Transverse colon (tissue), 4 donors: ENCODE results near the gene PRDM1. TPM values are rescaled to one million over a fixed set of nuclear protein-coding genes. Genes with fewer than 3 reads are reported as not detected.

Source experiments
- DNase-seq: peaks from one replicate; pipeline ENCODE4 v3.0.0-alpha.2; 2019
- H3K27ac ChIP-seq, 4 donors: fragments of 200-600 bp; sonication (generic); 2 replicates each; pipeline ENCODE4 v1.5.1; 2016 to 2018; ENCODE audit warnings: inconsistent platforms in 4 of 4
- H3K27me3 ChIP-seq: fragments of 200-600 bp; sonication (generic); 2 replicates; pipeline ENCODE4 v1.5.1; 2017; ENCODE audit warnings: inconsistent platforms
- H3K36me3 ChIP-seq, 4 donors: fragments of 200-600 bp; sonication (generic); 2 replicates each; pipeline ENCODE4 v1.5.1; 2017 to 2019; ENCODE audit warnings: inconsistent platforms in 4 of 4
- H3K4me1 ChIP-seq, 4 donors: fragments of 200-600 bp; sonication (generic); 2 replicates each; pipeline ENCODE4 v1.5.1; 2017 to 2020; ENCODE audit warnings: inconsistent platforms in 4 of 4
- H3K4me3 ChIP-seq, 4 donors: fragments of 200-600 bp; sonication (generic); 1 replicate in 1 of 4; 2 replicates in 3 of 4; pipeline versions ENCODE4 v1.5.1 to v1.6.1; 2017 to 2019; ENCODE audit warnings: inconsistent platforms in 4 of 4
- H3K9me3 ChIP-seq, 2 donors: fragments of 200-600 bp; sonication (generic); 2 replicates each; pipeline ENCODE4 v1.5.1; 2017 to 2019; ENCODE audit warnings: inconsistent platforms in 2 of 2
- EP300 ChIP-seq: sonication (generic); formaldehyde crosslinking; IDR thresholded peaks from one replicate; pipeline ENCODE4 v1.6.1; 2017; ENCODE audit warnings: antibody characterized with exemption, low read depth
- POLR2A ChIP-seq: fragments of 450-650 bp; IDR thresholded peaks from one replicate; pipeline ENCODE4 v1.6.1; 2016; ENCODE audit warnings: antibody characterized with exemption, mild to moderate bottlenecking, moderate library complexity
- POLR2AphosphoS5 ChIP-seq, 3 donors: sonication (generic); formaldehyde crosslinking; IDR thresholded peaks; one replicate each; pipeline ENCODE4 v1.6.1; 2016; ENCODE audit warnings: antibody characterized with exemption in 3 of 3
- WGBS, 2 donors: methylation state at CpG; one replicate each; pipeline ENCODE4 v1.1.5; 2018; ENCODE audit warnings: low coverage in 1 of 2; 5-methylcytosine and 5-hydroxymethylcytosine counted together
- in situ Hi-C, 4 donors: fragments of 200-750 bp; cut with MboI; loops; one replicate each; pipeline versions ENCODE4 v1.15.0 to v1.15.1; 2017; ENCODE audit warnings: low sequenced_read_pairs in 3 of 4, low pct_ligation_motif_present in 1 of 4, low pct_unique_long_range_greater_than_20kb in 1 of 4
- intact Hi-C: fragments of 100-400 bp; cut with DNase I; formaldehyde crosslinking; loops from one replicate; pipeline ENCODE4 v1.15.1; 2023; ENCODE audit warnings: low total_unique reads
- total RNA-seq, 4 donors: library from RNA; depleted of rRNA; stranded (reverse); fragments of >200 nt; gene quantifications; one replicate each; pipeline ENCODE4 v1.1.0, GENCODE V29; 2016
- TF ChIP-seq, protein P1 (sequence below), 5 experiments: fragments of 200-600 bp in 3 of 5; fragments of 450-650 bp in 2 of 5; sonication (generic) in 3 of 5; IDR thresholded peaks; 1 replicate in 2 of 5; 2 replicates in 3 of 5; pipeline ENCODE4 v1.5.1; 2016 to 2017; ENCODE audit warnings: antibody characterized with exemption in 5 of 5, inconsistent platforms in 3 of 5, mild to moderate bottlenecking in 2 of 5, moderate library complexity in 1 of 5

Gene PRDM1
- total RNA-seq, 4 donors from 2014 or later = 2.4 to 32.4 (median 18.6) TPM

DNA sequence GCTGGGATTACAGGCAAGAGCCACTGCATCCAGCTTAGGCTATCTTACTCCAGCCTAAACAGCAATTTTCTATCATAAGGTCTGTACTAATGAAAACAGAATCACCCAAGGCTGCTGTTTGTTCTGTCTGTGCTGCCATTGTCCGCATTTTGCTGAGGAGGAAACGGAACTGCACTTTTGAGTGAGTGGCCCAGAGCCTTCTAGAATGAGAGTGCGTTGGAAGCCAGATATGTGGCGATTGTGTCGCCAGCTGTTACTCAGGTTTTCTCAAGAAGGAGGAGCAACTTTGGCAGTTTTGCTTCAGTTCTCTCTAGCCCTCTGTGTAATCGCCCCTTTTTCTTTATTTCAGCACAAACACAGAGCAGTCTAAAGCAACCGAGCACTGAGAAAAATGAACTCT, 18.3 kb downstream of the PRDM1 start:
- Histone ChIP-seq H3K27me3 (no peaks in the 10 kb centered on the region), H3K9me3 (no peaks in the 10 kb centered on the region), H3K36me3 (peaks cover 0 to 18% (median 3%) of the 10 kb centered on the region in 4 donors), H3K4me1 (peaks cover 0 to 27% (median 6%) of the 10 kb centered on the region in 4 donors), H3K27ac (no peak overlapping the region), H3K4me3 (no peak overlapping the region)
- in situ Hi-C loops = loop anchor here in 1 of 4 donors (10.0 kb wide), 1 partner anchor 90 kb away; no protein-coding TSS in a partner anchor
- intact Hi-C loops = no loop called here
- DNase-seq = no peak
- TF ChIP-seq EP300 = no peak
- no peak for TF ChIP-seq POLR2A
- TF ChIP-seq, protein P1, sequence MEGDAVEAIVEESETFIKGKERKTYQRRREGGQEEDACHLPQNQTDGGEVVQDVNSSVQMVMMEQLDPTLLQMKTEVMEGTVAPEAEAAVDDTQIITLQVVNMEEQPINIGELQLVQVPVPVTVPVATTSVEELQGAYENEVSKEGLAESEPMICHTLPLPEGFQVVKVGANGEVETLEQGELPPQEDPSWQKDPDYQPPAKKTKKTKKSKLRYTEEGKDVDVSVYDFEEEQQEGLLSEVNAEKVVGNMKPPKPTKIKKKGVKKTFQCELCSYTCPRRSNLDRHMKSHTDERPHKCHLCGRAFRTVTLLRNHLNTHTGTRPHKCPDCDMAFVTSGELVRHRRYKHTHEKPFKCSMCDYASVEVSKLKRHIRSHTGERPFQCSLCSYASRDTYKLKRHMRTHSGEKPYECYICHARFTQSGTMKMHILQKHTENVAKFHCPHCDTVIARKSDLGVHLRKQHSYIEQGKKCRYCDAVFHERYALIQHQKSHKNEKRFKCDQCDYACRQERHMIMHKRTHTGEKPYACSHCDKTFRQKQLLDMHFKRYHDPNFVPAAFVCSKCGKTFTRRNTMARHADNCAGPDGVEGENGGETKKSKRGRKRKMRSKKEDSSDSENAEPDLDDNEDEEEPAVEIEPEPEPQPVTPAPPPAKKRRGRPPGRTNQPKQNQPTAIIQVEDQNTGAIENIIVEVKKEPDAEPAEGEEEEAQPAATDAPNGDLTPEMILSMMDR (IDR thresholded peaks at IDR 0.05) = no peak
- TF ChIP-seq POLR2AphosphoS5 (IDR thresholded peaks at IDR 0.05) = no peak
- WGBS, 2 donors = 95 to 100% methylated on average over 2 to 7 of the region's 7 CpGs

DNA sequence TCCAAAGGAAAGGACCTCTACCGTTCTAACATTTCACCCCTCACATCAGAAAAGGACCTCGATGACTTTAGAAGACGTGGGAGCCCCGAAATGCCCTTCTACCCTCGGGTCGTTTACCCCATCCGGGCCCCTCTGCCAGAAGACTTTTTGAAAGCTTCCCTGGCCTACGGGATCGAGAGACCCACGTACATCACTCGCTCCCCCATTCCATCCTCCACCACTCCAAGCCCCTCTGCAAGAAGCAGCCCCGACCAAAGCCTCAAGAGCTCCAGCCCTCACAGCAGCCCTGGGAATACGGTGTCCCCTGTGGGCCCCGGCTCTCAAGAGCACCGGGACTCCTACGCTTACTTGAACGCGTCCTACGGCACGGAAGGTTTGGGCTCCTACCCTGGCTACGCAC, 18.8 kb downstream of the PRDM1 start:
- 97 to 100% methylated on average over 6 to 21 of the region's 21 CpGs for WGBS, 2 donors
- TF ChIP-seq POLR2A (no peak), EP300 (no peak), POLR2AphosphoS5 (IDR thresholded peaks at IDR 0.05) (no peak)
- TF ChIP-seq, protein P1 (IDR thresholded peaks at IDR 0.05) = no peak
- Histone ChIP-seq H3K9me3 (no peaks in the 10 kb centered on the region), H3K27ac (no peak overlapping the region), H3K4me3 (no peak overlapping the region), H3K36me3 (peaks cover 0 to 18% (median 3%) of the 10 kb centered on the region in 4 donors), H3K27me3 (no peaks in the 10 kb centered on the region), H3K4me1 (peaks cover 0 to 28% (median 6%) of the 10 kb centered on the region in 4 donors)
- DNase-seq = no peak
- in situ Hi-C loops (loop anchor here in 1 of 4 donors (10.0 kb wide), 1 partner anchor 90 kb away; no protein-coding TSS in a partner anchor), intact Hi-C loops (no loop called here)

DNA sequence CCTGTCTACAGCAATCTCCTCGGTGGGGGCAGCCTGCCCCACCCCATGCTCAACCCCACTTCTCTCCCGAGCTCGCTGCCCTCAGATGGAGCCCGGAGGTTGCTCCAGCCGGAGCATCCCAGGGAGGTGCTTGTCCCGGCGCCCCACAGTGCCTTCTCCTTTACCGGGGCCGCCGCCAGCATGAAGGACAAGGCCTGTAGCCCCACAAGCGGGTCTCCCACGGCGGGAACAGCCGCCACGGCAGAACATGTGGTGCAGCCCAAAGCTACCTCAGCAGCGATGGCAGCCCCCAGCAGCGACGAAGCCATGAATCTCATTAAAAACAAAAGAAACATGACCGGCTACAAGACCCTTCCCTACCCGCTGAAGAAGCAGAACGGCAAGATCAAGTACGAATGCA, 19.4 kb downstream of the PRDM1 start:
- TF ChIP-seq EP300 (no peak), POLR2AphosphoS5 (IDR thresholded peaks at IDR 0.05) (no peak), POLR2A (no peak)
- TF ChIP-seq, protein P1 (IDR thresholded peaks at IDR 0.05) = no peak
- Histone ChIP-seq H3K4me1 (peaks cover 0 to 33% (median 10%) of the 10 kb centered on the region in 4 donors), H3K9me3 (no peaks in the 10 kb centered on the region), H3K4me3 (no peak overlapping the region), H3K27me3 (no peaks in the 10 kb centered on the region), H3K27ac (no peak overlapping the region), H3K36me3 (peaks cover 0 to 18% (median 3%) of the 10 kb centered on the region in 4 donors)
- in situ Hi-C loops = loop anchor here in 1 of 4 donors (10.0 kb wide), 1 partner anchor 89 kb away; no protein-coding TSS in a partner anchor
- DNase-seq = no peak
- WGBS, 2 donors = 97% methylated on average over 22 of the region's 22 CpGs; no CpG with 5 or more reads in 1 of the 2 donors
- intact Hi-C loops = no loop called here

DNA sequence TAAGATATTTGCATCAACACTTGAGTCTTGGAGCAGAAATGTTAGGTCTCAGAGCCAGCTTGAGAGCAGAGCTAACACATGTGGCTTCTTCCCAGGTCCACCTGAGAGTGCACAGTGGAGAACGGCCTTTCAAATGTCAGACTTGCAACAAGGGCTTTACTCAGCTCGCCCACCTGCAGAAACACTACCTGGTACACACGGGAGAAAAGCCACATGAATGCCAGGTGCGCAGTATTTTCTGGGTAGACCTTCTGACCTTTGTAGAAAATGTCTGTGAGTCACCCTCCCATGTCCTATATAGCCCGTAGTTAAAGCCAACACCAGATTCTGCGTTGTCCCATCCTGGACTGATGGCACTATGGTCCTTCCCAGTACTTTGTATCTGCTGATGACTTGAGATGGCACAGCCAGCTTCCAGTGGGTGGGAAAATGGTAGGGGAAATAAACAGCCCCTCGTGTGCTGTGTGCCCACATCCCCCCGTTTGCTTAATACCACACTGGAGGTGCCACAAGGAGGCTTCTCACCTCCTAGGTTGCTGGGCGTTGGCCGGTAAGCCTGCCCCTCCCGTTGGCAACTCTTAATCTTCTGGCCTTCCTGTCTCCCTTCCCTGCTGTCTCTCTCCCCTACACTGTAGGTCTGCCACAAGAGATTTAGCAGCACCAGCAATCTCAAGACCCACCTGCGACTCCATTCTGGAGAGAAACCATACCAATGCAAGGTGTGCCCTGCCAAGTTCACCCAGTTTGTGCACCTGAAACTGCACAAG, 20.3 kb downstream of the PRDM1 start:
- no peak for DNase-seq
- WGBS, 2 donors = 80 to 85% methylated on average over 1 to 12 of the region's 12 CpGs
- Histone ChIP-seq H3K27ac (peak overlapping the region in 1 of 4 donors; percentile 6), H3K4me3 (no peak overlapping the region), H3K36me3 (peaks cover 0 to 18% (median 3%) of the 10 kb centered on the region in 4 donors), H3K27me3 (no peaks in the 10 kb centered on the region), H3K4me1 (peaks cover 0 to 36% (median 11%) of the 10 kb centered on the region in 4 donors), H3K9me3 (no peaks in the 10 kb centered on the region)
- in situ Hi-C loops = loop anchor here in 1 of 4 donors (10.0 kb wide), 1 partner anchor 88 kb away; no protein-coding TSS in a partner anchor
- intact Hi-C loops = no loop called here
- no peak for TF ChIP-seq EP300
- TF ChIP-seq, protein P1 (IDR thresholded peaks at IDR 0.05) = no peak
- TF ChIP-seq POLR2AphosphoS5 (IDR thresholded peaks at IDR 0.05) = no peak
- TF ChIP-seq POLR2A = no peak
